Effector memory CD8-positive, alpha-beta T cell (primary cell): Measurements from ENCODE around the gene ZFC3H1.

Source experiments
- ATAC-seq: fragments of 150-1000 bp; cut with Tn5 transposase; replicated peaks from 2 replicates; pipeline ENCODE4 v1.10.0; 2021; ENCODE audit warnings: mild to moderate bottlenecking, moderate library complexity
- DNase-seq, 3 experiments: peaks; one replicate each; pipeline ENCODE4 v3.0.0; 2021
- H3K27ac Mint-ChIP-seq, 2 donors: one replicate each; pipeline ENCODE4 v1.8.0; 2022; ENCODE audit warnings: mild to moderate bottlenecking in 2 of 2, mixed read lengths in 2 of 2, moderate library complexity in 2 of 2
- H3K27me3 Mint-ChIP-seq, 2 donors: one replicate each; pipeline ENCODE4 v1.8.0; 2022; ENCODE audit warnings: mixed read lengths in 2 of 2
- H3K36me3 Mint-ChIP-seq: one replicate; pipeline ENCODE4 v1.8.0; 2022; ENCODE audit warnings: mild to moderate bottlenecking, moderate library complexity, mixed read lengths; ENCODE audit not compliant: insufficient read depth
- H3K4me1 Mint-ChIP-seq, 2 donors: one replicate each; pipeline ENCODE4 v1.8.0; 2022; ENCODE audit warnings: low read depth in 2 of 2, mixed read lengths in 2 of 2
- H3K4me3 Mint-ChIP-seq, 2 donors: one replicate each; pipeline ENCODE4 v1.8.0; 2022; ENCODE audit warnings: mild to moderate bottlenecking in 2 of 2, mixed read lengths in 2 of 2, moderate library complexity in 2 of 2
- H3K9me3 Mint-ChIP-seq, 2 donors: one replicate each; pipeline ENCODE4 v1.8.0; 2022; ENCODE audit warnings: mixed read lengths in 2 of 2

ZFC3H1 gene

GRCh38 chr12:71567537-71567936 lies 96.1 kb downstream of the ZFC3H1 start:
- no peak for DNase-seq
- Mint-ChIP-seq H3K4me3 (no peak overlapping the region), H3K27ac (no peak overlapping the region), H3K4me1 (no peaks in the 10 kb centered on the region), H3K9me3 (no peaks in the 10 kb centered on the region), H3K36me3 (no peaks in the 10 kb centered on the region), H3K27me3 (peaks cover 38 to 43% of the 10 kb centered on the region in 2 donors)
- ATAC-seq, result no peak

GRCh38 chr12:71566655-71567054 lies 97.0 kb downstream of the ZFC3H1 start:
- ATAC-seq (no peak), DNase-seq (no peak)
- no peak overlapping the region for H3K27ac Mint-ChIP-seq
- H3K4me1 Mint-ChIP-seq, result no peaks in the 10 kb centered on the region
- H3K36me3 Mint-ChIP-seq, result no peaks in the 10 kb centered on the region
- no peaks in the 10 kb centered on the region for H3K9me3 Mint-ChIP-seq
- H3K27me3 Mint-ChIP-seq, result peaks cover 32 to 34% of the 10 kb centered on the region in 2 donors
- no peak overlapping the region for H3K4me3 Mint-ChIP-seq

- Mint-ChIP-seq H3K27ac (no peak overlapping the region), H3K4me1 (no peaks in the 10 kb centered on the region)
These were observed 98.1 kb downstream of the ZFC3H1 start for GRCh38 chr12:71565535-71565934.

GRCh38 chr12:71562676-71563595 lies 100.7 kb downstream of the ZFC3H1 start:
- no peaks in the 10 kb centered on the region for H3K4me1 Mint-ChIP-seq
- no peaks in the 10 kb centered on the region for H3K9me3 Mint-ChIP-seq
- H3K4me3 Mint-ChIP-seq, result no peak overlapping the region
- no peak for ATAC-seq
- no peak for DNase-seq
- peaks cover 12% of the 10 kb centered on the region in 2 donors for H3K27me3 Mint-ChIP-seq
- no peak overlapping the region for H3K27ac Mint-ChIP-seq
- no peaks in the 10 kb centered on the region for H3K36me3 Mint-ChIP-seq

More at GRCh38 chr12:71565535-71565934, 98.1 kb downstream of the ZFC3H1 start:
- H3K36me3 Mint-ChIP-seq, result no peaks in the 10 kb centered on the region
- no peaks in the 10 kb centered on the region for H3K9me3 Mint-ChIP-seq
- H3K4me3 Mint-ChIP-seq, result no peak overlapping the region
- DNase-seq, result no peak
- ATAC-seq, result no peak
- peaks cover 32 to 34% of the 10 kb centered on the region in 2 donors for H3K27me3 Mint-ChIP-seq
